HG02759 (cell line): ENCODE results near the gene RPUSD1.

Experiments used
- ATAC-seq: cut with Tn5 transposase; IDR thresholded peaks from one replicate; pipeline ENCODE4 v1.9.1; 2021; ENCODE audit warnings: mild to moderate bottlenecking, moderate library complexity; ENCODE audit not compliant: unreplicated experiment

Gene RPUSD1

DNA sequence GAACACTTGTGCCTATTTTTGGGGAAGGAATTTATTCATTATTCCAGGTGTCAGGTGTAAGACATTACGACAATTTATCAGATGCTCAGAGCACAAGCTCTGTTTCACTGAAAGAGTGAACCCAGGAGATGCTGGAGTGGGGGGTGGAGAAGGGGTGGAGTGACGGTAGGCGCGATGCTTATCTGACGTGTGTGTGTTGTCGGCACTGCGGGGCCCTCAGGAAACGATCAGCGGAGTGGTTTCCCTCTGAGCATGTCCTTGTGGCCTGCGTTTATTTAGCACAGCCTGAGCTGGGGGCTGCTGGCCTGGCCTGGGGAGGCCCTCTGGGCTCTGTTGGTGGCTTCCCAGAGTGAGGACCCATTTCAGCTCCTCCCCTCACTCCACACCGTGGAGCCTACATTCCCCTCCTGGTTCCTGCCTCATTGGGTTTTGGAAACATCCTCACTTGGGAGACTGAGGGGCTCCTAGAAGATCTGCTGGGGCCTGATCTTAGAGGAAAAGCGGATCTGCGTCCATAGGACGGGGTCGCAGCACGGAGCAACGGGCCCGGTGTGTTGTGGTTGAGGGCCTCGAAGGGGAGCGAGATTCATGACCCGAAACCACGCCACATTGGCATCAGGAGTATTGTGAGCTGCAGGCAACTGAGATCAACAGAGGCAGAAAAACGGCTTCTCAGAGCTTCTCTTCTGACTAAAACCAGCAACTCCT lies 31.3 kb upstream of the RPUSD1 start:
- ATAC-seq, result no peak

DNA sequence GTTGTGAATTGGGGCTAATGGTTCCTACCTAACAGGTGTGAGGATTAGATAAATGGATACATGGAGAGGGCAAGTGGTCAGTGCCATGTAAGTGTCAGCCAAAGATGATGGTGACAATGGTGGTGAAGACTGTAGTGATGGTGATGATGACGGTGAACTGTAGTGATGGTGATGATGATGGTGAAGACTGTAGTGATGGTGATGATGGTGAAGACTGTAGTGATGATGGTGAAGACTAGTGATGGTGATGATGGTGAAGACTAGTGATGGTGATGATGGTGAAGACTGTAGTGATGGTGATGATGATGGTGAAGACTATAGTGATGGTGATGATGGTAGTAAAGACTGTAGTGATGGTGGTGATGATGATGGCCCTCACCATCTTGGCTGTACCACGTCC lies 30.4 kb upstream of the RPUSD1 start:
- ATAC-seq, result no peak

DNA sequence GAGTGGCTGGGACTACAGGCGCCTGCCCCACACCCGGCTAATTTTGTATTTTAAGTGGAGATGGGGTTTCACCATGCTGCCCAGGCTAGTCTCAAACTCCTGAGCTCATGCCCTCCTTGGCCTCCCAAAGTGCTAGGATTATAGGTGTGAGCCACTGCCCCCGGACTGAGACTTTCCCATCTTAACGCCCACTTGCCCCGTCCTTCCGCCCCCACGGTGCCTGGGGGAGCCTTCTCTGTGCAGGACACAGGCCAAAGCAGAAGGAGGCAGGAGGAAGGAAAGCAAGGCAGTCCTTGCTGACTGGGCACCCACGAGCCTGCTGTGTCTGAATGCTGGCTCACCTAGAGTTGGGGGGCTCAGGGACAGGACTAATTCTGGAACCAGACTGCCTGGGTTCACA lies 30.0 kb upstream of the RPUSD1 start:
- no peak for ATAC-seq

DNA sequence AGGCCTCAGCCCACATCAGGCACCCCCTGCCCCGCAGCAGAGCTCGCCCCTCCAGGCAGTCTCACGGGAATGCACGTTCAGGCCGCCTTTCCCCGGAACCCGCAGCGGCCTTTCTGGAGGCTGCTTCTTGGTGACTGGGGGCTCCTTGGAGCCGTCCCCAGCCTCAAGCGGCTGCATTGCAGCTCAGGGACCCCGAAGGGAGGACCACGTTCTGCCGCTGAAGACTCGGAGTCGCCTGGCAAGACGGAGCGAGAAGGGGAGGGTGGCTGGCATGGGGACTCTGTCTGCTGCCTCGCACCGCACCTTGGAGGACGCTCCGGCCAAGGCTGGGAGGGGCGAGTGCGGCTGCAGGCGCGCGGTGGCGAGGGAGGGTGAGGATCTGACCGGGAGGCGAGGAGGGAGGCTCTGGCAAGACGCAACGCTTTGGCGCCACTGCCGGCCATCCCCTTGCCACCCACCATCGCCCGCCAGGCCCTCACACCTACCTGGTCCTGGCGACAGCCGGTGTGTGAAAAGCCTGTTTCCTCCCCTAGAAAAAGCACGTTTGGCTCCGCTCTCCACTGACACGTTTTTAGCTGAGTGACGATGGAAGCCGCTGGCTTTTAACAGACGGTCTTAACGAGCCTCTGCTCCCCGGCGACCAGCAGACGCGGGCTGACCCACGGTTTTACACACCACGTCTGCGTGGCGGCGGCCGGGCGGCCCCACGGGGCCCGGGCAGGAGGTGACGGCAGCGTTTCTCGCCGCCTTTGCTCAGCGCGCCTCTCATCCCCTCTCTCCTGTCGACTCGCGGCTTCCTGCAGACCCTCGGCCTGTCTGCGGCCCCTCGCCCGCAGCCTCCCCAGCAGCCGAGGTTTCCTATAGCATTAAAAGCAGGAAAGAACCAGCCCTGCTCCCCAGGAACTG lies 29.1 kb upstream of the RPUSD1 start:
- no peak for ATAC-seq

DNA sequence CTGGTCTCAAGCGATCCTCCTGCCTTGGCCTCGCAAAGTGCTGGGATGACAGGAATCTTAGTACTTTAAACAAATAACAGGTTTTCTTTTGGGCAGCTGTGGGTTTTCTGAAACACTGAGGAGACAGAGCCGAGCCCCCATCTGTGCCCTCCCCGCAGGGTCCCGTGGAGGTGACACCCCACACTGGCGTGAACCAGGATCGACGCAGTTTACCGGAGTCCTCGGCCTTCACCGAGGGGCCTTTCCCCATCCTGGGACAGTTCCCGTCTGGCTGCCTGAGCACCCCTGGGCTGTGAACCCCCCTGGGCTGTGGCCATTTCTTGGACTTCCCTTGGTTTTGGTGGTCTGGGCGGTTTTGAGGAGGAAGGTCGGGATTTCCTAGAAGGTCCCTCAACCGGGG lies 27.7 kb upstream of the RPUSD1 start:
- no peak for ATAC-seq

DNA sequence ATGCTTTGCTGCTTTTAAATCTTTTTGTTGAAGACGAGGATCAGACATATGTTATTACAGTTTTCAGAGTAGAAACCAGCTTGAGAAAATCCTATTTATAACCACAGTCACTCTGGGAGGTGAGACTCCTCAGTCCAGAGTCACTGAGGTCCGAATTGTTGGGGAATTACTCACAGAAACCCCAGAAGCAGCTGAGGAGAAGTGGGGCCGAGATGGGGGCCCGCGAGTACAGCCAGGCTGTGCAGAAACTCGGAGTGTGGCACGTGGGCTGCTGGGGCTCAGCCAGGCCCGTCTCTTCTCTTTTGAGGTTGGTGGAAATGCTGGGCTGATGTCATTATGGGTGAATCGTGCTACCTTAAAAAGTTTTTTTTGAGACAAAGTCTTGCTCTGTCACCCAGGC lies 26.8 kb upstream of the RPUSD1 start:
- ATAC-seq, result no peak

DNA sequence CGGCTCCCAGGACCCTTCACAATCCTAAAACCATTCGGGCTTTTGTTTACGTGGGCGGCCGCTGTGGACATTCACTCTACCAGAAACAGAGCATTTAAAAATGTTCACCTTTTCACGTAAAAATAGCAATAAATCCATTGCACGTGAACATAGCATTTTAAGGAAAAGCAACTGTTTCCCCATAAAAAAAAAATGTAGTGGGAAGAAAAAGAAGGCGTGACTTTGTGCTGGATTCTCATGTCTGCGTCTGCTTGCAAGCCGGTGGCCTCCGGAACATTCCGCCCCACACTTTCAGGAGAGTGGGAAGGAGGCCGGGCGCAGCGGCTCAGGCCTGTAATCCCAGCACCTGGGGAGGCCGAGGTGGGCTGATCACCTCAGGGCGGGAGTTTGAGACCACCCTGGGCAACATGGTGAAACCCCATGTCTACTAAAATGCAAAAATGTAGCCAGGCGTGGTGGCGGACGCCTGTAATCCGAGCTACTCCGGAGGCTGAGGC lies 25.8 kb upstream of the RPUSD1 start:
- ATAC-seq, result no peak

DNA sequence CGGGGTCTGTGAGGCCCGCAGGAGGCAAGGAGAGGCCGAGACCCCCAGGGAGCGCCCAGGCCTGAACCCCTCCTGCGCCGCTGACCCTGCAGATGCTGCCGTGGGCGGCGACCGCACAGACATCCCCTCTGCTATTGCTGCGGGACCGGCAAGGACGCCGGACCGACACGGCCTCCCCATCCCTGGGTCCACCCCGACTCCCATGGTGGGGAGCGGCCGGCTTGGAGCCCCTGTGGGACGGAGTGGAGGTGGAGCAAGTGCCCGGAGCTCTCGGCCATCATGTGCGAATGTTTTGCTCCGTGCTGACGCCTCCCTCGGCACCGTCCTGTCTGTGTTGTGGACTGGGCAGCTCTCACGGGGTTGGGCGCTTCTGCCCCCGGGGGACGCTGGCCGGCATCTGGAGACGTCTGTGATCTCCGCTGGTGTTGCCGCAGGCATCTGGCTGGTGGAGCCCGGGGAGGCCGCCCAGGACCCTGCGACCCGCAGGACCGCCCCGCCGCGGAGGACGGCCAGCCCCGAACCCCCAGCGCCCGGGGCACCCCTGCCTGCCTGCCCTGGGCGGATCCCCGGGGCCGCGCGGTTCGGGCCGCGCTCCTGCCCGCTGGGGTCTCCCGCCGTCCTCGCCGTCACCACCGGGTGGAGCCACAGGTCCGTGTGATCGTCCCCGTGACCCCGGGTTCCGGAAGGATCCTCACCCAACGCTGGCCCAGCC lies 25.2 kb upstream of the RPUSD1 start:
- ATAC-seq, result no peak

DNA sequence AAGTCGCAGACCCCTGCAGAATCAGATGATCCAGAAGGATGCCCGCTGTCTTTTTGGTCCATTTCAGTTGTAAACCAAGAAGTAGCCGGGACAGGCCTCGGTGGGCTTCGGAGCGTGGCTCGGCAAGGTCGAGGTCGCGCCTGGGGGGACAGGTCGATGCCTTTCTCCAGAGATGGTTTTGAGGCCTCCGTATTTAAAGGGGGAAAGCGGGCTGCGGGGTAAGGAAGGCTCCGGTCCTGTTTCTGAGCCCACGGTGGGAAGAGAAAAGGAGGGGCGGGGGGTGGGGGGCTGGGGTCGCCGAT lies 19.9 kb upstream of the RPUSD1 start:
- ATAC-seq, result no peak

DNA sequence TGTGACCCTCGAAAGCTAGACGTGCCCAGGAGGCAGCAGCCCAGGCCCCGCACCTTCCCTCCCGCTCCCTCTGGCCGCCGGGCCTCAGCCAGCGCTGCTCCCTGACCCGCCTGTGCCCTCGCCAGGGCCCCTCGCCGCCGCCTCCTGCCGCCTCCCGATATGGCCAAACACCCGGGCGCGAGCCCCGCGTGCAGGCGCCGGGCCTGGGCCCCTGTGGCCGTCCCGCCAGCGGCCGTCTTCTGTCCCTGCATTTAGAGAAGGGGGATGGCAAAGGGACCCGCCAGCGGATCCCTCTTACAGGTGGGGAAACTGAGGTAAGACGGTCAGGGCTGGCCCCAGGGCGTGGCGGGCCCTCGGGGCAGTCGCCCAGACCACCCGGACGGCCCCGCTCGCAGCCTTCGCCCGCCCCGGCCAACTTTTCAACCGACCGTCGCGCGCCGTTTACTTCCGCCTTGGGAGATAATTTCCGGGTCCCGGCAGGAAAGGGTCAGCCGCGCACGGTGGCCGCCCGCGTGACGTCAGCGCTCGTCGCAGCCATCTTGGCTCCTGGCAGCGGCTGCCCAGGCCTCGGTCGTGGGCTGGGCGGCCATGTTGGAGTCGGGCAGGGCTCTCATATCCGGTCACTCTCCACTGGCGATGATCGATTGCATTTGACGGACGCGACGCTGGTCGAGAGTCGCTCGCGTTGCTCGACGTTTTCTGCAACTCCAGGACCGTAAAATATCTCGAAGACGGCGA lies 19.3 kb upstream of the RPUSD1 start:
- ATAC-seq, result peak; percentile 83

DNA sequence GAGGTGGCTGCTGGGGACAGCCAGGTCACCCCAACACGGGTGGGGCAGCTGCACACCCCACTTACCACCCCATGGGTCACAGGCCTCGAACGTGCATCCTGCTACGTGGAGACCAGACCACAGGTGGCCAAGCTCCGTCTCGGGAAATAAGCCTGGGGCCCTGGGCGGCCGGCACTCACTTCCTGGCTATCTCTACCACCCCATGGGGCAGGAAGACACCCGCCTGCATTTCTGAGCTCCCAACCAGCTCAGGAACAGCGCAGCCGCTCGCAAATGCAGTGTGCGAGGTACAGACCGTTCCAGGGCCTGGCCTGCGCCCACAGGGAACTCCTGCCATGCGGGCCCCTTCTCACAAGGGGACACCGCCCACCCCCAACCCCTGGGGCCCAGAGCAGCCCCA lies 17.3 kb upstream of the RPUSD1 start:
- ATAC-seq, result no peak

DNA sequence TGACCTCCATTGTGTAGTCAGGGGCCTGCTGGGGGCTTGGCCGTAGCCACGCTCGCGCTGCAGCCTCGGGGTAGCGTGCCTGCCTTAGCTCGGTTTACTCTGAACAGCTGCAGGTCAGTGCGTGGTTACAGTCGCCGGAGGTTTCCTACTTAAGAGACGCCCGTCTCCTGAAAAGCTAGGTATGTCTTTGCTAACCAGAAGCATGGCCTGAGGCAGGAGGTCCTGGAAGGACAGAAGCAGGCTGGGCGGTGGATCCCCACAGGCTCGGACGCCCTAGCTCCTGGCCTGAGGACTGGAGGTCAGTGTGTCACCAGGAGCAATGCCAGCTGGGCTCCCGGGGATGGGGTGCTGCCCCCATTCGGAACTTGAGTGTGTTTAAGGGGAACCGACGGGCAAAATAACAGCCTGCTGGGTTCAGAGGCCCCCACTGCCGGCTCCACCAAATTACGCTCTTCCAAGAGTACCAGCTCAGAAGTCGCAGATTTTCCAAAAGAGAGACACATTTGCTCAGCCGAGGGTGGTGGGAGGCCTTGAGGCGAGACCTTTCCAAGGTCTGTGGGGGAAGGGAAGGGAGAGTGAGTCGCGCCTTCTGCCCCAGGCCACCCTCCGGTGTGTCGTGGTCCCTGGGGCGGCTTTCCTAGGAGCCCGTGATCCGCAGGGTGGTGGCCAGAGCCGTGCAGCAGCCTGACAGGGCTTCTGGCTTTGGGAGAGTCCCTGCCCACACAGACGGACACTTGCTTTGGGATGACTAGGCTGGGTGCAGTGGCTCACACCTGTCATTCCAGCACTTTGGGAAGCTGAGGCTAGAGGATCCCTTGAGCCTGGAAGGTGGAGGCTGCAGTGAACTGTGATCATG lies 16.2 kb upstream of the RPUSD1 start:
- ATAC-seq, result no peak

DNA sequence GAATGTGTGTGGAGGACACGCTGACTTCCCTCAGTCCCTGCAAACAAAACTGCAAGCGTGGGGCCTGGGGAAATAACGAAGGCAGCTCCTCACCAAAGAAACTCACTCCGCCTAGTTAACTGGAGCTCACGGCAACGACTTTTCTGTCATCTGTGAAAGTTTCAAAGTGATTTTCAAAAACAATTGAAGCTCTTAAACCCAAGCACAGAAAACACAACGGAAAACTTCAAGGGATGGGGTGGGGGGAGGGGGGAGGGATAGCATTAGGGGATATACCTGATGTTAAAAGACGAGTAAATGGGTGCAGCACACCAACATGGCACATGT lies 15.5 kb upstream of the RPUSD1 start:
- ATAC-seq, result no peak

DNA sequence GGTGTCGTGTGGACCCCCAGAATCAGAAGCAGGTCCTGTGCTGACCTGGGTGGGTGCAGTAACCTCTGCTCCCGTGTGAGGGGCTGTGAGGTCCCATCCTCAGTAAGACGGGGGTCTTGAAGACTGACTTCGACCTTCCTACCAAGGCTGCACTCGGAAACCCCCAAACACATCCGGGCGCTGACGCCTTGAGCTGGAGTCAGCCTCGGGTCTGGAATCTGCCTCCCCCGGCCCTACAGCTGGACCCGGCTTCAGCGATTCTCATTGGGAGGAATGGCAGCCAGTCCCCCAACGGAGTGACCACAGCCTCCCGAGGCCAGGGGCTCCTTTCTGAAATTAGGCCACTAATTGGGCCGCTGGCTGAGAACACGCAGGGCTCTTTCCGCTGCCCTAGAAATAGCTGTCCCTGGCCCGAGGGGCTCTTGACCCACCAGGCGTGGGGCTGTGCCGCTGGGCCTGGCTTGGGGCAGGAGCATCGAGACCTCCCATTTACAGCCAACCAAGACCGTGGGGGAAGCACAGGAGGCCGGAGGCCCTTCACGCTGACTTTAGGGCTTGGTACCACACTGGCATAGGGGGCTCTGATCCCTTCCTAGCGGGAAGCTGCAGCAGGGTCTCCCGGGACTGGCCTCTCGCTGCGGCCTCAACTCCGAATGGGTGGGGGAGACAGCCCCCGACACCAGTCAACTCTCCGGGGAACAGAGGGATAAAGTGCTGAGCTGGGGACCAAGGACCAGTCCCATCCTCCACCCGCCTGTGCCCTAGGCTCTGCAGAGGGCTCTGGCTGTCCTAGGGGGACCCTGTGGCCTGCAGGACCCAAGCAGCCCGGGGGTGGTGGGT lies 15.0 kb upstream of the RPUSD1 start:
- no peak for ATAC-seq

DNA sequence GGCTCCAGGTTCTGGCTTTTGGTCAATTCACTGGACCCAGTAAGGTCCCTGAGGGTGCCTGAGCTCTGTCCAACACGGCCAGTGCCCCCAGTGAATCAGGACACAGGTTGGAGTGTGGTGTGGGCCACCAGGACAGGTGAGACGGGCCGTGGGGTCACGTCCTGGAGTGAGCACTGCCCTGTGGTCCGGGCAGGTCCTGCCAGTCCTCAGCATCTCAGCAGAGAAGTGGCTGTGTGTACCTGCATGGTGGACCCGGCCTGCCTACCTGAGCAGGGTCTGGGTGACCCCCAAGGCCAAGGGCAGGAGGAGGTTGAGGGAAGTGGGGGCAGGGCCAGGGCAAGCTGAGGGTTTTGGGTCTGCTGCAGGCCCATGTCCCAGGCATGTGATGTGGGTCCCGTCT lies 14.3 kb upstream of the RPUSD1 start:
- ATAC-seq, result no peak

DNA sequence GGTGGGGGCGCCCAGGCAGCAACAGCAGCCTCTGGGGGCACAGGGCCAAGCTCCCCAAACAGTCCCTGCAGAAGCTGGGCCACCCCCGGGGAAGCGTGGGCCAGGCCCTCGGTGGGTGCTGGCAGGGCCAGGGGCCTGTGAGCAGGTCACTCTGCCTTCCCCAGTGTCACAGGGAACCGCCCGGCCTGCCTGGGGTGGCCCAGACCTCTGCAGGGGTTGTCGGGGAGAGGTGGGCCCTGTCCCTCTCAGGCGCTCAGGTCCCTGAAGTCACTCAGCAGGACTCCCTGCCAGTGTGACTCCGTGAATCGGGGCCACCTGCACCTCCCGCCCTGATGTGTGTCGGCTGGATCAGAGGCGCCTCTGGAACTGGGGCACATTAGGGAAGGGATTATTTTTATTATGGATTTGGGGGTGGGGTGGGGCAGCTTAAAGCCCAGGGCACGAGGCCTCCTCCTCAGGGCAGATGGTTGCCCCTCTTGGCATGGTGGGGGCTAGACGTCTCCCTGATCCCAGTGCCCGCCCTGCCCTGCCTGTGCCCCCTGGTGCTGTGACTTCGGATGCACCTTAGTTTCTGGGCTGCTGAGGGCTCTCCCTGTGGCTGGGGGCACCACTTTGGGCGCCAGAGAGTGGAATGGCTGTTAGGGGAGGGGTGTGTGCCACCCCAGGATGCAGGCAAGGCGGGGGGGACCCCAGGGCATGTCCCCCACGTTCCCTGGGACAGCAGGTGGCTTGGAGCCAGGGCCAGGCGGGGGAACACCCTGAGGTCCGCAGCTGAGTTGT lies 13.6 kb upstream of the RPUSD1 start:
- ATAC-seq, result no peak

DNA sequence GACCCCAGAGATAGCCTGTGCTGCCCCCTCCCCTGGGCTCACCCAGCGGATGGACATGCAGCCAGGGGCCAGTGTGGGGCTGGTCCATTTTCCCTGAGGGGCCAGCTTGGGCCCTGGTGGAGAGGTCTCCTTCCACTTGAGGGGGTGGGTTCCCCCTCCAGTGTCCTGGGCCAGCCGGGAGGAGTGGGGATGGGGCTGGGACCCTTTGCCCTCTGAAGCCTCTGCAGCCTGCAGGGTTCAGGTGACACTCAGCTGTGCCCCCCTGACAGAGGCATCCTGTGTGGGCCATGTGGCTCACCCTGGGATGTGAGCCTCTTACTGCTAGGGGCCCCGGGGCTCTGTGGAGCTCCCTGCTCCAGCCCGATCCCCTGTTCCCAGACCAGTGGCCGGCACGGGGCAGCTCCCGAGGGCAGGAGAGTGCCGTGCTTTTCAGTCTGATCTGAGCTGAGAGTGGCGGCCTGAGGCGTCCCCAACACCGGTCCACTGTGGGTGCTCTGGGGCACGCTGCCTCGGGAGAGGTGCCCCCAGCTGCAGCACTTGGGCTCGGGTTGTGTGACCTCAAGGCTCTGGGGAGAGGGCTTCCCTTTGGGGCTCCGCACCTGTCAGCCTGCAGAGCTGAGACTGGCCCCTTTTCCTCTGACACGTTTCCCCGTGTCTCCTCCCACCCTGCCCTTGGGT lies 12.8 kb upstream of the RPUSD1 start:
- no peak for ATAC-seq
